H9 (cell line): ENCODE measurements around the gene BASP1. TPM values are rescaled to one million over a fixed set of nuclear protein-coding genes. Genes with fewer than 3 reads are reported as not detected.

Experiments
- DNase-seq: peaks from one replicate; pipeline ENCODE4 v3.0.0-alpha.2; 2017
- H2AFZ ChIP-seq: one replicate; pipeline ENCODE4 v1.6.1; 2013; ENCODE audit warnings: mild to moderate bottlenecking, low read length, control low read depth, moderate library complexity
- H2AK5ac ChIP-seq: 2 replicates; pipeline ENCODE4 v1.6.1; 2013; ENCODE audit warnings: low read length, control low read depth, mixed read lengths; ENCODE audit not compliant: insufficient read length
- H2BK120ac ChIP-seq: one replicate; pipeline ENCODE4 v1.6.1; 2013; ENCODE audit warnings: low read depth, mild to moderate bottlenecking, low read length, control low read depth, inconsistent platforms; ENCODE audit not compliant: poor library complexity, severe bottlenecking
- H2BK12ac ChIP-seq: 2 replicates; pipeline ENCODE4 v1.6.1; 2013; ENCODE audit warnings: low read length, control low read depth, mixed read lengths, low read depth; ENCODE audit not compliant: insufficient read length
- H2BK15ac ChIP-seq: 2 replicates; pipeline ENCODE4 v1.6.1; 2013; ENCODE audit warnings: low read depth, low read length, control low read depth
- H2BK20ac ChIP-seq: one replicate; pipeline ENCODE4 v1.6.1; 2013; ENCODE audit warnings: low read depth, mild to moderate bottlenecking, low read length, control low read depth, inconsistent platforms; ENCODE audit not compliant: poor library complexity, severe bottlenecking
- H2BK5ac ChIP-seq: 2 replicates; pipeline ENCODE4 v1.6.1; 2013; ENCODE audit warnings: low read length, control low read depth, mixed read lengths; ENCODE audit not compliant: insufficient read length
- H3K14ac ChIP-seq: 2 replicates; pipeline ENCODE4 v1.6.1; 2013; ENCODE audit warnings: low read length, control low read depth; ENCODE audit not compliant: insufficient read depth
- H3K18ac ChIP-seq: 2 replicates; pipeline ENCODE4 v1.6.1; 2013; ENCODE audit warnings: low read depth, mild to moderate bottlenecking, mixed read lengths, low read length, control low read depth; ENCODE audit not compliant: insufficient read length
- H3K23ac ChIP-seq: 2 replicates; pipeline ENCODE4 v1.6.1; 2013; ENCODE audit warnings: low read length, control low read depth, mixed read lengths, low read depth; ENCODE audit not compliant: insufficient read length
- H3K23me2 ChIP-seq: 2 replicates; pipeline ENCODE4 v1.6.1; 2013; ENCODE audit warnings: low read depth, mild to moderate bottlenecking, mixed read lengths, low read length, control low read depth; ENCODE audit not compliant: insufficient read length, poor library complexity, severe bottlenecking
- H3K27ac ChIP-seq: 2 replicates; pipeline ENCODE4 v1.5.1; 2013; ENCODE audit warnings: low read length, control low read depth, mixed read lengths, low read depth; ENCODE audit not compliant: insufficient read length
- H3K27me3 ChIP-seq: 2 replicates; pipeline ENCODE4 v1.6.1; 2013; ENCODE audit warnings: low read length, control low read depth, inconsistent platforms; ENCODE audit not compliant: insufficient read depth
- H3K4ac ChIP-seq: 2 replicates; pipeline ENCODE4 v1.6.1; 2013; ENCODE audit warnings: low read depth, mild to moderate bottlenecking, control low read depth, inconsistent platforms, low read length, moderate library complexity
- H3K4me1 ChIP-seq: 2 replicates; pipeline ENCODE4 v1.6.1; 2013; ENCODE audit warnings: low read length, control low read depth, inconsistent platforms; ENCODE audit not compliant: insufficient read depth
- H3K4me2 ChIP-seq: 2 replicates; pipeline ENCODE4 v1.6.1; 2013; ENCODE audit warnings: low read length, control low read depth, mixed read lengths; ENCODE audit not compliant: insufficient read length, insufficient read depth
- H3K56ac ChIP-seq: 2 replicates; pipeline ENCODE4 v1.6.1; 2013; ENCODE audit warnings: low read depth, mild to moderate bottlenecking, mixed read lengths, low read length, control low read depth; ENCODE audit not compliant: insufficient read length
- H3K79me1 ChIP-seq: 2 replicates; pipeline ENCODE4 v1.6.1; 2013; ENCODE audit warnings: low read depth, mild to moderate bottlenecking, moderate library complexity, low read length, control low read depth, inconsistent platforms; ENCODE audit not compliant: insufficient read depth, poor library complexity, severe bottlenecking
- H3K79me2 ChIP-seq: 2 replicates; pipeline ENCODE4 v1.6.1; 2013; ENCODE audit warnings: low read length, control low read depth, inconsistent platforms; ENCODE audit not compliant: insufficient read depth
- H3K9ac ChIP-seq: 2 replicates; pipeline ENCODE4 v1.6.1; 2013; ENCODE audit warnings: low read length, control low read depth, mixed read lengths; ENCODE audit not compliant: insufficient read length; ENCODE audit errors: extremely low read depth
- H3K9me3 ChIP-seq: one replicate; pipeline ENCODE4 v1.6.1; 2013; ENCODE audit warnings: low read depth, low read length, inconsistent platforms; ENCODE audit not compliant: control insufficient read depth
- H3T11ph ChIP-seq: one replicate; pipeline ENCODE4 v1.6.1; 2013; ENCODE audit warnings: mild to moderate bottlenecking, low read length, control low read depth, inconsistent platforms
- H4K20me1 ChIP-seq: one replicate; pipeline ENCODE4 v1.6.1; 2013; ENCODE audit not compliant: control insufficient read depth, insufficient read length, insufficient read depth
- H4K5ac ChIP-seq: 2 replicates; pipeline ENCODE4 v1.6.1; 2013; ENCODE audit warnings: low read depth, mild to moderate bottlenecking, mixed read lengths, low read length, control low read depth; ENCODE audit not compliant: insufficient read length
- H4K8ac ChIP-seq: replicated peaks from 2 replicates; pipeline ENCODE4 v1.6.1; 2013; ENCODE audit warnings: low read length, control low read depth, mixed read lengths, low read depth; ENCODE audit not compliant: insufficient read length
- H4K91ac ChIP-seq: 2 replicates; pipeline ENCODE4 v1.6.1; 2013; ENCODE audit warnings: low read depth, mild to moderate bottlenecking, moderate library complexity, mixed read lengths, low read length, control low read depth; ENCODE audit not compliant: insufficient read length
- H3K27ac Mint-ChIP-seq, 3 experiments: 2 replicates in 2 of 3; 3 replicates in 1 of 3; pipeline ENCODE4 v1.8.0; 2020 to 2021; ENCODE audit warnings: mixed read lengths in 3 of 3, mild to moderate bottlenecking in 1 of 3, moderate library complexity in 1 of 3
- H3K27me3 Mint-ChIP-seq: 2 replicates; pipeline ENCODE4 v1.8.0; 2021; ENCODE audit warnings: low read depth, mild to moderate bottlenecking, moderate library complexity, mixed read lengths
- H3K36me3 Mint-ChIP-seq, 3 experiments: 2 replicates in 2 of 3; 3 replicates in 1 of 3; pipeline ENCODE4 v1.8.0; 2020 to 2021; ENCODE audit warnings: low read depth in 3 of 3, mixed read lengths in 3 of 3; ENCODE audit not compliant: insufficient read depth in 1 of 3
- H3K4me1 Mint-ChIP-seq, 2 experiments: 2 replicates each; pipeline ENCODE4 v1.8.0; 2020; ENCODE audit warnings: mixed read lengths in 2 of 2
- H3K4me3 Mint-ChIP-seq, 2 experiments: 2 replicates in 1 of 2; 3 replicates in 1 of 2; pipeline ENCODE4 v1.8.0; 2020 to 2021; ENCODE audit warnings: mild to moderate bottlenecking in 2 of 2, mixed read lengths in 2 of 2, moderate library complexity in 1 of 2
- H3K9me3 Mint-ChIP-seq, 2 experiments: 2 replicates in 1 of 2; 3 replicates in 1 of 2; pipeline ENCODE4 v1.8.0; 2020; ENCODE audit warnings: mild to moderate bottlenecking in 2 of 2, mixed read lengths in 2 of 2, moderate library complexity in 1 of 2
- CTCF ChIP-seq: fragments of 200-600 bp; sonication (generic); conservative IDR thresholded peaks from 3 replicates; pipeline ENCODE4 v1.8.0; 2021; ENCODE audit warnings: antibody characterized with exemption, mild to moderate bottlenecking
- WGBS: extraction: QIAGEN DNeasy Blood & Tissue Kit; methylation state at CpG from one replicate; pipeline ENCODE4 v1.1.7; 2013; ENCODE audit warnings: missing lambda C conversion rate, low lambda C conversion rate, mixed read lengths; ENCODE audit not compliant: insufficient read length; ENCODE audit errors: extremely low coverage; 5-methylcytosine and 5-hydroxymethylcytosine counted together
- total RNA-seq: library from RNA; stranded (reverse); gene quantifications from 2 replicates; pipeline ENCODE4 v1.2.1, GENCODE V29; 2021

Gene BASP1
- total RNA-seq, 1 experiment from 2014 or later, result 180 TPM

- Mint-ChIP-seq H3K36me3 (peaks cover 35 to 74% (median 59%) of the 10 kb centered on the region in 3 experiments; a peak in 6 of 7 replicates), H3K4me1 (peaks cover 26 to 42% of the 10 kb centered on the region in 2 experiments), H3K27ac (peak overlapping the region in 1 of 3 experiments; percentile 23; a peak in 1 of 7 replicates), H3K27me3 (no peaks in the 10 kb centered on the region), H3K4me3 (no peak overlapping the region), H3K9me3 (no peaks in the 10 kb centered on the region)
- Histone ChIP-seq H4K20me1 (no peaks in the 10 kb centered on the region), H3K18ac (no peak overlapping the region), H4K8ac (no peak overlapping the region), H3K27ac (no peak overlapping the region), H3T11ph (no peak overlapping the region), H2BK15ac (no peak overlapping the region), H3K23ac (no peak overlapping the region), H3K4me1 (peaks cover 2% of the 10 kb centered on the region; the same call in 1 of the 2 replicates), H3K79me1 (peaks cover 6% of the 10 kb centered on the region), H3K79me2 (peaks cover 48% of the 10 kb centered on the region), H2BK5ac (no peak overlapping the region), H3K9me3 (no peaks in the 10 kb centered on the region), H3K56ac (no peak overlapping the region), H4K5ac (no peak overlapping the region), H3K23me2 (no peaks in the 10 kb centered on the region), H2BK20ac (no peak overlapping the region), H3K14ac (no peak overlapping the region), H3K4me2 (no peak overlapping the region), H3K9ac (no peak overlapping the region), H2BK12ac (no peak overlapping the region), H2AK5ac (no peak overlapping the region), H2BK120ac (no peak overlapping the region), H4K91ac (no peak overlapping the region), H3K27me3 (no peaks in the 10 kb centered on the region), H2AFZ (no peak overlapping the region), H3K4ac (no peak overlapping the region)
- TF ChIP-seq CTCF, result no peak
- DNase-seq, result no peak
- WGBS, result no CpG with 5 or more reads among the region's 6 CpGs
Observed at GRCh38 chr5:17233488-17233887, 16.1 kb downstream of the BASP1 start.
